Left forelimb (tissue), 1 donor: ENCODE measurements around the gene EIF4E3.

Experiments
- DNase-seq: peaks from one replicate; pipeline ENCODE4 v3.0.0-alpha.2; 2018; ENCODE audit warnings: low spot score

Gene EIF4E3

GRCh38 chr3:71725271-71725991 is at the start of gene EIF4E3:
EIF4E3 (minus strand) TSS chr3:71725402; CDS start chr3:71725367, 35 bp downstream.
- no peak for DNase-seq

- no peak for DNase-seq
Observed at GRCh38 chr3:71771884-71772283, 46.7 kb upstream of the EIF4E3 start.

- no peak for DNase-seq
Observed at GRCh38 chr3:71771126-71771525, 45.9 kb upstream of the EIF4E3 start.

- DNase-seq, result no peak
Observed at GRCh38 chr3:71763426-71763825, 38.2 kb upstream of the EIF4E3 start.

- DNase-seq, result no peak
Observed at GRCh38 chr3:71760140-71760539, 34.9 kb upstream of the EIF4E3 start.

GRCh38 chr3:71759401-71759800 is 34.2 kb upstream of the EIF4E3 start:
- no peak for DNase-seq

GRCh38 chr3:71758091-71758490 is 32.9 kb upstream of the EIF4E3 start:
- DNase-seq, result no peak

GRCh38 chr3:71754610-71755253 is 29.5 kb upstream of the EIF4E3 start:
- DNase-seq, result no peak

- no peak for DNase-seq
Observed at GRCh38 chr3:71753701-71754609, 28.8 kb upstream of the EIF4E3 start, which contains the start of gene GPR27. GPR27 (plus strand) TSS chr3:71753855; CDS start chr3:71754050, 195 bp downstream.

- no peak for DNase-seq
Observed at GRCh38 chr3:71752831-71753700, 27.9 kb upstream of the EIF4E3 start.

GRCh38 chr3:71751602-71752001 is 26.4 kb upstream of the EIF4E3 start:
- no peak for DNase-seq

- no peak for DNase-seq
Observed at GRCh38 chr3:71744738-71745137, 19.5 kb upstream of the EIF4E3 start.

- no peak for DNase-seq
Observed at GRCh38 chr3:71742621-71743020, 17.4 kb upstream of the EIF4E3 start.

- DNase-seq, result no peak
Observed at GRCh38 chr3:71734881-71735280, 9.7 kb upstream of the EIF4E3 start.

GRCh38 chr3:71733319-71733718 is 8.1 kb upstream of the EIF4E3 start:
- DNase-seq, result no peak

- no peak for DNase-seq
Observed at GRCh38 chr3:71732637-71733036, 7.4 kb upstream of the EIF4E3 start.

- DNase-seq, result no peak
Observed at GRCh38 chr3:71728632-71729342, 3.6 kb upstream of the EIF4E3 start.

GRCh38 chr3:71726146-71726545 is 944 bp upstream of the EIF4E3 start:
- DNase-seq, result no peak

GRCh38 chr3:71724584-71725270 is 475 bp downstream of the EIF4E3 start:
- no peak for DNase-seq

GRCh38 chr3:71724171-71724453 is 1.1 kb downstream of the EIF4E3 start:
- DNase-seq, result no peak
